GM12891 (cell line): ENCODE data around the gene KCNJ10.

Experiments used
- DNase-seq: peaks from one replicate; pipeline ENCODE4 v3.0.0; 2011; ENCODE audit warnings: low spot score; ENCODE audit not compliant: insufficient read length
- FAIRE-seq: peaks from 2 replicates; lab custom pipeline; 2011; peaks lifted over from hg19 to GRCh38; lab: Jason Lieb, UNC
- PAX5 ChIP-seq: IDR thresholded peaks from 2 replicates; pipeline ENCODE4 v1.6.1; 2011; ENCODE audit warnings: low read length, moderate library complexity, mild to moderate bottlenecking; ENCODE audit not compliant: insufficient read depth, severe bottlenecking
- POLR2A ChIP-seq: IDR thresholded peaks from 2 replicates; pipeline ENCODE4 v1.6.1; 2011; ENCODE audit warnings: low read depth, low read length, control low read depth
- POLR2AphosphoS5 ChIP-seq: IDR thresholded peaks from 2 replicates; pipeline ENCODE4 v1.6.1; 2011; ENCODE audit warnings: low read depth, low read length, control low read depth
- POU2F2 ChIP-seq: IDR thresholded peaks from 2 replicates; pipeline ENCODE4 v1.6.1; 2011; ENCODE audit warnings: low read depth, mild to moderate bottlenecking, control low read depth, low read length, moderate library complexity
- SPI1 ChIP-seq: IDR thresholded peaks from 2 replicates; pipeline ENCODE4 v1.6.1; 2011; ENCODE audit warnings: low read depth, low read length, control low read depth
- TAF1 ChIP-seq: IDR thresholded peaks from 2 replicates; pipeline ENCODE4 v1.6.1; 2011; ENCODE audit warnings: low read depth, low read length, control low read depth

KCNJ10 gene

GRCh38 chr1:159989581-159989980 lies 80.4 kb downstream of the KCNJ10 start:
- DNase-seq (no peak), FAIRE-seq (no peak)
- no peak for TF ChIP-seq TAF1
- no peak for TF ChIP-seq POU2F2
- no peak for TF ChIP-seq PAX5
- TF ChIP-seq POLR2AphosphoS5, result no peak
- TF ChIP-seq SPI1, result no peak
- TF ChIP-seq POLR2A, result no peak

GRCh38 chr1:159988006-159988405 lies 82.0 kb downstream of the KCNJ10 start:
- FAIRE-seq (no peak), DNase-seq (no peak)
- TF ChIP-seq POLR2A, result no peak
- no peak for TF ChIP-seq SPI1
- no peak for TF ChIP-seq POLR2AphosphoS5
- TF ChIP-seq POU2F2, result no peak

DNA sequence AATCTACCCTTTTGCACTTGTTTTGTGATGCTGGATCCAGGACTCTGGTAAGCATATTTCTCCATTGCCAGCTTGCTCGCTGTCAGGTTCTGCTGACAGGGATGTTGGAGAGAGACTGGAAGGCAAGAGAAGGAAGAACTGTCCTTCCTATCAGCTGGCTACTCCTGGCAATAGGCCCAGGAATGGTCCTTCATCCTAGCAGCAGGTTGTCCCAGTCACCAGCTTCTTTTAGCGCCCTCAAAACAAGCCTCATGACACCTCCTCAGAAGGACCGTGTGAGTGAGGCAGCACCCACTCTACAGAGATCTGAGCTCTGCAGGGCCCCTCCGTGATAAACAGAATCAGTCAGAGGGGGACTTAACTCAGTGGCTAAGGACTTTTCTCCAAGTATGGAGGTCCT lies 82.8 kb downstream of the KCNJ10 start:
- no peak for TF ChIP-seq POLR2A
- no peak for TF ChIP-seq POU2F2
- no peak for TF ChIP-seq SPI1
- no peak for TF ChIP-seq PAX5
- TF ChIP-seq POLR2AphosphoS5, result no peak
- no peak for TF ChIP-seq TAF1
- DNase-seq, result no peak
- no peak for FAIRE-seq

GRCh38 chr1:159986531-159986930 lies 83.4 kb downstream of the KCNJ10 start:
- FAIRE-seq (no peak), DNase-seq (no peak)
- TF ChIP-seq POU2F2 (no peak), POLR2AphosphoS5 (no peak), TAF1 (no peak), POLR2A (no peak), SPI1 (no peak), PAX5 (no peak)

DNA sequence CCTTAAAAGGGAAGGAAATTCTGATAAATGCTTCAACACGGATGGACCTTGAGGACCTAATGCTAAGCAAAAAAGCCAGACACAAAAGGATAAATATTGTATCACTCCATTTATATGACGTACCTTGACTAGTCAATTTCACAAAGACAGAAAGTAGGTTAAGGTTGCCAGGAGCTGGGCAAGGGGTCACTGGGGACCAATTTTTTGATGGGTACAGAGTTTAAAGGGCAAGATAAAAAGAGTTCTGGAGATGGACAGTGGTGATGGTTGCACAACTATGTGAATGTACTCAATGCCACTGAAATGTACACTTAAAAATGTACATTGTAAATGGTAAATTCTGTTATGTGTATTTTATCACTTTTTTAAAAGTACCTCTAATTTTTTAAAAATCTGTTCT lies 83.9 kb downstream of the KCNJ10 start:
- TF ChIP-seq SPI1 (no peak), PAX5 (no peak), TAF1 (no peak), POLR2A (no peak), POU2F2 (no peak), POLR2AphosphoS5 (no peak)
- DNase-seq, result no peak
- FAIRE-seq, result no peak

- FAIRE-seq (no peak), DNase-seq (no peak)
- TF ChIP-seq POLR2AphosphoS5, result no peak
- TF ChIP-seq POU2F2, result no peak
- TF ChIP-seq POLR2A, result no peak
- TF ChIP-seq SPI1, result no peak
- no peak for TF ChIP-seq TAF1
- no peak for TF ChIP-seq PAX5
Measured at GRCh38 chr1:159985473-159985872, 84.5 kb downstream of the KCNJ10 start.

DNA sequence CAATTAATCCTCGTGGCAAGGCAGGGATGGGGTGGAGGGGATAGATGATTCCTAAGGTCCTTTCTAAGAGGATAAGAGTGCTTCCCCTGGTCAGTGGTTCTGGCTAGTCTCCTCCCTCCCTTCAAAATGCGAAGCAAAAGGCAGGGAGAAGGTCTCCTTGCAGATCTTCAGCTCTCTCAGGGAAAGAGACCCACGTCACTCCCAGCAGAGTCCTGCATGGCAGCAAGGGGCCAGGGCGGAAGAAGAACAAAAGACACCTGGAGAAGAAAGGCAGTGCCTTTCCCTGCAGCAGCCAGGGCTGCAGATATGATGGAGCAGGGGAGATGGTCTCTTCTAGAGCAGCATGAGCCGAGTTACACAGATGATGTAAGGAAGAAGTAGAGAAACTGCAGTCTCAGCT lies 86.3 kb downstream of the KCNJ10 start:
- TF ChIP-seq POU2F2 (no peak), TAF1 (no peak), SPI1 (no peak), POLR2A (no peak), PAX5 (no peak), POLR2AphosphoS5 (no peak)
- DNase-seq (no peak), FAIRE-seq (no peak)

DNA sequence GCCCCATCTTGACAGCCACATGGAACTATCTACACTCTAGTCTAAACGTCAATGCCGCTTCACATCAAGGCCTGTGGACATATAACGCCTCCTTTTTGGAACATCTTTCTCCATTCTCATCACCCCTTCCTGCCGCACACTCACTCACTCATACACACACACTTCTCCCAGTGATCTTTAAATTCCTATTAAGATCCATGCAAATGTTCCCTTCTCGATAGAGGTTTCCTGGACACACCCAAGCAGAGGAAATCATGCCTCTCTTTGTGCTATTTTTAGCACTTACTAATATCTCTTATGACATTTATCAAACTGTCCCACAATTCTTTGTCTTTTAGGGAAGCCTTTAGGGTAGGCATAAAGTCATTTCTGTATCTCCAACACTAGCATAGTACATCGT lies 87.7 kb downstream of the KCNJ10 start:
- DNase-seq (no peak), FAIRE-seq (no peak)
- TF ChIP-seq PAX5 (no peak), POLR2AphosphoS5 (no peak), POLR2A (no peak), TAF1 (no peak), POU2F2 (no peak), SPI1 (no peak)

DNA sequence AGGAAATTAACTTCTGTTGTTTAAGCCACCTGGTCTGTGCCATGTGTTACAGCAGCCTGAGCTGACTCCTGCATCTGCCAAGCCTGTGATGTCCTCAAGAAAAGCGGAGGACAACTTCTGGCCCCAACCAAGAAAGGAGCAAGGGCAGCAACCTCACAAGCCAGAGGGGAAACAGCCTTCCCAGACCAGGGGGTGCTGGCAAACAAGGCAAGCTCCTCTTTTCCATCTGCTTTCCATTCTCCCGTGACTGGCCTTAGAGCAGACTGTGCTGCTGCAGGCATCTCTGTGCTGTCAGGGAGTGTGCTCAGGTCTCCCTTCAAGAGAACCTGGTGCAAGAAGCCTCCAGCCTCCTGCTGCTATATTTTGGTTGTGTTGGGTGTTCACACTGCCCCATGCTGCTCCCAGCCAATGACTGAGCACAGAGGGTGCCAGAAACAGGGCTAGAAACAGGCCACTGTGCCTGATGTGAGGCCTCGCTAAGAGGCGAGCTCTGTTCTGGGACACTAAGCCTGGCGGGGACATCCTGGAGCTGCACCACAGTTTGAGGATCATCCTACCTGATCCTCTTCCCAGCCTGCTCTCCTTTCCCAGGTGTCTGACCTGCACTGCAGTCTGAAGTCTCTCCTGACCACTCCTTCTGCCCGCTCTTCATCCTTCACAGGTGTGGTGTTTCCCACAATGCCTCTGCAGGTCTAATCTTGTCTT lies 88.5 kb downstream of the KCNJ10 start:
- TF ChIP-seq SPI1, result no peak
- DNase-seq (no peak), FAIRE-seq (no peak)

GRCh38 chr1:159980786-159981185 lies 89.2 kb downstream of the KCNJ10 start:
- TF ChIP-seq PAX5 (no peak), SPI1 (no peak), POLR2AphosphoS5 (no peak), POU2F2 (no peak), POLR2A (no peak), TAF1 (no peak)
- no peak for FAIRE-seq
- DNase-seq, result no peak

GRCh38 chr1:159980076-159980475 lies 89.9 kb downstream of the KCNJ10 start:
- FAIRE-seq, result no peak
- no peak for TF ChIP-seq PAX5
- TF ChIP-seq POLR2A, result no peak
- no peak for TF ChIP-seq POU2F2
- no peak for TF ChIP-seq SPI1
- no peak for TF ChIP-seq POLR2AphosphoS5
- TF ChIP-seq TAF1, result no peak

More at GRCh38 chr1:159980076-159980475, 89.9 kb downstream of the KCNJ10 start:
- DNase-seq, result no peak
